Stimulated activated effector memory CD8-positive, alpha-beta T cell treated with anti-CD3 and anti-CD28 coated beads, Interleukin-12 subunit alpha, Interleukin-12 subunit beta, amount 100 ng/mL, for 72 hours (primary cell): ENCODE data around the gene B2M.
A peak's percentile ranks its signal among the peaks of the same experiment; 100 is the strongest.
"Not testable (repeated sequence)": the region's sequence is repeated elsewhere in the genome, so short reads cannot be mapped to it uniquely, and the experiment has no call there.

Experiments used
- ATAC-seq: fragments of 150-1000 bp; cut with Tn5 transposase; 2 replicates; pipeline ENCODE4 v1.10.0; 2021
- DNase-seq, 2 donors: peaks; one replicate each; pipeline ENCODE4 v3.0.0; 2021 to 2022; ENCODE audit warnings: low spot score in 2 of 2
- H3K27ac Mint-ChIP-seq: one replicate; pipeline ENCODE4 v1.8.0; 2022; ENCODE audit warnings: mild to moderate bottlenecking, mixed read lengths
- H3K36me3 Mint-ChIP-seq: one replicate; pipeline ENCODE4 v1.8.0; 2022; ENCODE audit warnings: mild to moderate bottlenecking, mixed read lengths
- H3K4me1 Mint-ChIP-seq: one replicate; pipeline ENCODE4 v1.8.0; 2022; ENCODE audit warnings: mixed read lengths
- H3K4me3 Mint-ChIP-seq: one replicate; pipeline ENCODE4 v1.8.0; 2022; ENCODE audit warnings: mild to moderate bottlenecking, mixed read lengths
- H3K9me3 Mint-ChIP-seq: one replicate; pipeline ENCODE4 v1.8.0; 2022; ENCODE audit warnings: mixed read lengths

The B2M gene

GRCh38 chr15:44712346-44713005 is 1.2 kb downstream of the B2M start:
- peak in 1 of 2 donors; percentile 82 for DNase-seq
- Mint-ChIP-seq H3K9me3 (no peaks in the 10 kb centered on the region), H3K4me1 (peaks cover 64% of the 10 kb centered on the region), H3K27ac (peak overlapping the region; percentile 100), H3K4me3 (peak overlapping the region; percentile 99), H3K36me3 (peaks cover 84% of the 10 kb centered on the region)
- ATAC-seq: peak; percentile 41

- Mint-ChIP-seq H3K9me3 (no peaks in the 10 kb centered on the region), H3K27ac (peak overlapping the region; percentile 100), H3K4me1 (peaks cover 68% of the 10 kb centered on the region), H3K4me3 (peak overlapping the region; percentile 99), H3K36me3 (peaks cover 92% of the 10 kb centered on the region)
- ATAC-seq (no peak), DNase-seq (peak in 1 of 2 donors; percentile 49)
These were observed 2.0 kb downstream of the B2M start for GRCh38 chr15:44713006-44713966.

GRCh38 chr15:44715142-44715796 is 4.0 kb downstream of the B2M start:
- ATAC-seq (no peak), DNase-seq (no peak)
- Mint-ChIP-seq H3K27ac (peak overlapping the region; percentile 100), H3K4me1 (peaks cover 79% of the 10 kb centered on the region), H3K4me3 (peak overlapping the region; percentile 99), H3K36me3 (peaks cover 100% of the 10 kb centered on the region), H3K9me3 (no peaks in the 10 kb centered on the region)

GRCh38 chr15:44715797-44716334 is 4.5 kb downstream of the B2M start:
- Mint-ChIP-seq H3K9me3 (no peaks in the 10 kb centered on the region), H3K27ac (peak overlapping the region; percentile 100), H3K4me1 (peaks cover 85% of the 10 kb centered on the region), H3K4me3 (peak overlapping the region; percentile 99), H3K36me3 (peaks cover 100% of the 10 kb centered on the region)
- no peak for DNase-seq
- no peak for ATAC-seq

- Mint-ChIP-seq H3K36me3 (peaks cover 100% of the 10 kb centered on the region), H3K27ac (peak overlapping the region; percentile 100), H3K4me1 (peaks cover 88% of the 10 kb centered on the region), H3K9me3 (no peaks in the 10 kb centered on the region), H3K4me3 (peak overlapping the region; percentile 99)
- no peak for DNase-seq
- no peak for ATAC-seq
These were observed 5.8 kb downstream of the B2M start for GRCh38 chr15:44716983-44717602.

- peak overlapping the region; percentile 100 for H3K27ac Mint-ChIP-seq
- peak overlapping the region; percentile 99 for H3K4me3 Mint-ChIP-seq
- H3K4me1 Mint-ChIP-seq: peaks cover 85% of the 10 kb centered on the region
- no peak for DNase-seq
- H3K9me3 Mint-ChIP-seq: no peaks in the 10 kb centered on the region
- ATAC-seq: no peak
- peaks cover 90% of the 10 kb centered on the region for H3K36me3 Mint-ChIP-seq
These were observed 7.0 kb downstream of the B2M start for GRCh38 chr15:44718180-44718926.

- Mint-ChIP-seq H3K27ac (peak overlapping the region; percentile 100), H3K4me1 (peaks cover 88% of the 10 kb centered on the region), H3K9me3 (no peaks in the 10 kb centered on the region), H3K36me3 (peaks cover 85% of the 10 kb centered on the region), H3K4me3 (peak overlapping the region; percentile 99)
- DNase-seq (no peak), ATAC-seq (no peak)
These were observed 7.6 kb downstream of the B2M start for GRCh38 chr15:44718927-44719292.

GRCh38 chr15:44719293-44719999 is 8.1 kb downstream of the B2M start:
- peaks cover 90% of the 10 kb centered on the region for H3K4me1 Mint-ChIP-seq
- peak overlapping the region; percentile 99 for H3K4me3 Mint-ChIP-seq
- DNase-seq (peak in 1 of 2 donors; percentile 84), ATAC-seq (peak; percentile 86)
- H3K36me3 Mint-ChIP-seq: peaks cover 85% of the 10 kb centered on the region
- H3K27ac Mint-ChIP-seq: peak overlapping the region; percentile 100
- no peaks in the 10 kb centered on the region for H3K9me3 Mint-ChIP-seq

- Mint-ChIP-seq H3K4me1 (peaks cover 90% of the 10 kb centered on the region), H3K27ac (peak overlapping the region; percentile 100), H3K4me3 (peak overlapping the region; percentile 99), H3K36me3 (peaks cover 85% of the 10 kb centered on the region)
- not testable (repeated sequence) for DNase-seq, ATAC-seq, H3K9me3 Mint-ChIP-seq
These were observed 8.7 kb downstream of the B2M start for GRCh38 chr15:44720000-44720435.

- Mint-ChIP-seq H3K9me3 (no peaks in the 10 kb centered on the region), H3K36me3 (peaks cover 85% of the 10 kb centered on the region), H3K27ac (peak overlapping the region; percentile 100), H3K4me3 (peak overlapping the region; percentile 99), H3K4me1 (peaks cover 90% of the 10 kb centered on the region)
- DNase-seq (no peak), ATAC-seq (no peak)
These were observed 9.3 kb downstream of the B2M start for GRCh38 chr15:44720460-44721176.

GRCh38 chr15:44722011-44722410 is 10.7 kb downstream of the B2M start:
- no peaks in the 10 kb centered on the region for H3K9me3 Mint-ChIP-seq
- peak overlapping the region; percentile 100 for H3K27ac Mint-ChIP-seq
- DNase-seq (no peak), ATAC-seq (no peak)
- H3K4me1 Mint-ChIP-seq: peaks cover 86% of the 10 kb centered on the region
- peaks cover 85% of the 10 kb centered on the region for H3K36me3 Mint-ChIP-seq
- H3K4me3 Mint-ChIP-seq: peak overlapping the region; percentile 99

- Mint-ChIP-seq H3K4me3 (peak overlapping the region; percentile 98), H3K4me1 (peaks cover 64% of the 10 kb centered on the region), H3K27ac (peak overlapping the region; percentile 96), H3K36me3 (peaks cover 70% of the 10 kb centered on the region), H3K9me3 (no peaks in the 10 kb centered on the region)
- DNase-seq: no peak
- no peak for ATAC-seq
These were observed 14.8 kb downstream of the B2M start for GRCh38 chr15:44726136-44726535.
